Measurements from ENCODE around the gene RPS6KA4.
"Not testable (repeated sequence)": the region's sequence is repeated elsewhere in the genome, so short reads cannot be mapped to it uniquely, and the experiment has no call there.

Gene RPS6KA4

GRCh38 chr11:64409707-64410403 is 50.9 kb downstream of the RPS6KA4 start:
- no peak for TF ChIP-seq CTCF (IDR thresholded peaks at IDR 0.05; ENCODE audit: low read depth, low read length, missing control alignments)
- DNase-seq (ENCODE audit: extremely low read depth, low read depth) = no peak
- H3K4me3 ChIP-seq (replicated peaks; ENCODE audit: low read depth, low read length) = no peak overlapping the region

- TF ChIP-seq CTCF (IDR thresholded peaks at IDR 0.05; ENCODE audit: low read depth, low read length, missing control alignments) = no peak
- DNase-seq (ENCODE audit: extremely low read depth, low read depth) = no peak
- H3K4me3 ChIP-seq (replicated peaks; ENCODE audit: low read depth, low read length) = no peak overlapping the region
Measured at GRCh38 chr11:64410404-64410734, 51.4 kb downstream of the RPS6KA4 start.

GRCh38 chr11:64413417-64413816 is 54.5 kb downstream of the RPS6KA4 start:
- DNase-seq (ENCODE audit: extremely low read depth, low read depth) = no peak
- TF ChIP-seq CTCF (IDR thresholded peaks at IDR 0.05; ENCODE audit: low read depth, low read length, missing control alignments) = no peak
- H3K4me3 ChIP-seq (replicated peaks; ENCODE audit: low read depth, low read length) = no peak overlapping the region

- no peak for DNase-seq (ENCODE audit: extremely low read depth, low read depth)
- TF ChIP-seq CTCF (IDR thresholded peaks at IDR 0.05; ENCODE audit: low read depth, low read length, missing control alignments) = no peak
- no peak overlapping the region for H3K4me3 ChIP-seq (replicated peaks; ENCODE audit: low read depth, low read length)
Measured at GRCh38 chr11:64415286-64415685, 56.3 kb downstream of the RPS6KA4 start.

GRCh38 chr11:64415996-64416728 is 57.2 kb downstream of the RPS6KA4 start:
- TF ChIP-seq CTCF (IDR thresholded peaks at IDR 0.05; ENCODE audit: low read depth, low read length, missing control alignments) = no peak
- no peak for DNase-seq (ENCODE audit: extremely low read depth, low read depth)
- no peak overlapping the region for H3K4me3 ChIP-seq (replicated peaks; ENCODE audit: low read depth, low read length)

GRCh38 chr11:64418233-64418632 is 59.3 kb downstream of the RPS6KA4 start:
- DNase-seq (ENCODE audit: extremely low read depth, low read depth) = not testable (repeated sequence)

GRCh38 chr11:64419257-64419790 is 60.4 kb downstream of the RPS6KA4 start:
- no peak overlapping the region for H3K4me3 ChIP-seq (replicated peaks; ENCODE audit: low read depth, low read length)
- no peak for DNase-seq (ENCODE audit: extremely low read depth, low read depth)
- no peak for TF ChIP-seq CTCF (IDR thresholded peaks at IDR 0.05; ENCODE audit: low read depth, low read length, missing control alignments)

More at GRCh38 chr11:64418233-64418632, 59.3 kb downstream of the RPS6KA4 start:
- H3K4me3 ChIP-seq (replicated peaks; ENCODE audit: low read depth, low read length) = not testable (repeated sequence)

Measured in HFF-Myc (cell line).